Measurements from ENCODE around the gene SERAC1.

GRCh38 chr6:158067436-158068015 is 100.5 kb downstream of the SERAC1 start:
- TF ChIP-seq CTCF (IDR thresholded peaks at IDR 0.05) (no peak), POLR2A (IDR thresholded peaks at IDR 0.05) (no peak)
